ENCODE measurements around the gene DLG4.

Gene DLG4

GRCh38 chr17:7226721-7227710, 7.4 kb upstream of the DLG4 start:
- DNase-seq = no peak

GRCh38 chr17:7225711-7226331, 6.2 kb upstream of the DLG4 start:
- DNase-seq = no peak

DNA sequence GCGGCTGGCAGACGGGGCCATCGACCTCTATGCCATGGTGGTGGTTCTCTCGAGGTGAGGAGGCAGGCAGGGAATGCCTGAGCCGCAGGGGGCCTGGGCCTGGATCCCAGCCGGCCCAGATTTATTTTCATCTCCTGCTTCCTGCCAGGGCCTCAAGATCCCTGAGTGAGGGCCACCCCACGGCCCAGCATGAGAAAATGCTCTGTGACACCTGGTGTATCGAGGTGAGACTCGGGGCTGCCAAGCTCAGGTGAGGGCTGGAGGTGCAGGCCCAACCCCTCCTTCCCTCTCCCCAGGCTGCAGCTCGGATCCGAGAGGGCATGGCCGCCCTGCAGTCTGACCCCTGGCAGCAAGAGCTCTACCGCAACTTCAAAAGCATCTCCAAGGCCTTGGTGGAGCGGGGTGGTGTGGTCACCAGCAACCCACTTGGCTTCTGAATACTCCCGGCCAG, 5.0 kb upstream of the DLG4 start:
- no peak for DNase-seq

DNA sequence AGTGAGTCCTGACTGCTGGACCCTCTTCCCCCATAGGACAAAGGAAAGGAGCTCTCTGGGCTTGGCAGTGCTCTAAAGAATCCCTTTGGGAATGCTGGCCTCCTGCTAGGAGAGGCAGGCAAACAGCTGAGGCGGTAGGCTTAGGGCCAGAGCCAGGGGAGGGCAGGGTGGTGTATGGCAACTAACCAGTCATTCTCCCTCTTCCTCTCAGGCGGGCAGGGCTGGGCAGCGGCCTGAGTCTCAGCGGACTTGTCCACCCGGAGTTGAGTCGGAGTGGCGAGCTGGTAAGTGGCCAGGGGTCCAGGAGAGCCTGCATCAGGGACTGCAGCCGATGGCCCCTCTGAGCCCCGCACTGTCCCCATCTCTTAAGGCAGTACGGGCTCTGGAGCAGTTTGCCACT, 4.5 kb upstream of the DLG4 start:
- DNase-seq = no peak

GRCh38 chr17:7223375-7223774, 3.7 kb upstream of the DLG4 start:
- DNase-seq = no peak

DNA sequence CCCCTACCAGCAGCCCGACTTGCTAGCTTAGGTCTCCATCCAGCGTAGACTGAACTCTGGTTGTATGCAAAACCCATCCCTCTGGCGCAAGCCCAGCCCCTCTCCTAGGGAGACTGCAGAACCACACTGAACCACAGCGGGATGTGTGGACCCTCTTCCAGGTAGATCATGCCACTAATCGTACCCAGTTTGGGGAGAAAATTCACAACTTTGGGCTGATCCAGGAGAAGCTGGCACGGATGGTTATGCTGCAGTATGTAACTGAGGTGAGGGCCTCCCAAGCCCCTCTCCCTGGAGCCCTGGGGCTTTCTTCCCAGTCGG, 3.3 kb upstream of the DLG4 start:
- no peak for DNase-seq

DNA sequence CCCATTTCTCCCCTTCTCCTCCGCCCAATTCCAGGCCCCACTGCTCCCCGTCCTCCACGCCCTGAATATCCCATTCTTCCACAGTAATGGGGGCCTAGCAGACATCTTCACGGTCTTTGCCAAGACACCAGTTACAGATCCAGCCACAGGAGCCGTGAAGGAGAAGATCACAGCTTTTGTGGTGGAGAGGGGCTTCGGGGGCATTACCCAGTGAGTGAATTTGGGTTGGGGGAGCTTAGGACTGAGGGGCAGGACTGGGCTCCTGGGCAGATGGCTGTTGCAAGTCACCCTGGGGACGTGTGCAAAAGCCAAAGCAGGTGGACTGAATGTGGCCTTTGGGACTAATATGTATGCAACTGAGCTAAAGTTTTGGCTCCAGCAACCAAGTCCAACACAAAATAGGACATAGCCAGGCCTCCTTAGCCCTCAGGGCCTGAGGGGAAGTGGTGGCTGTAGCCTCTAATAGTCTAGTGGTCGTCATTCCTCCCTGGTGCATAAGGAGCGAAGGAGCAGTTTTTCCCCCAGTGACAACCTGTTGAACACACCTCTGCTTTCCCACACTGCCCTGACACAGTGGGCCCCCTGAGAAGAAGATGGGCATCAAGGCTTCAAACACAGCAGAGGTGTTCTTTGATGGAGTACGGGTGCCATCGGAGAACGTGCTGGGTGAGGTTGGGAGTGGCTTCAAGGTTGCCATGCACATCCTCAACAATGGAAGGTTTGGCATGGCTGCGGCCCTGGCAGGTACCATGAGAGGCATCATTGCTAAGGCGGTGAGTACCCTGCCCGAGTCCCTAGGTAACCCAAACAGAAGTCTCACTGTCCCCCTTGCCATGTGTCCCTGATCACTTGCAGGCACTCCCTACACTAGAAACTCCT, 2.7 kb upstream of the DLG4 start:
- no peak for DNase-seq

GRCh38 chr17:7221278-7222092, 1.8 kb upstream of the DLG4 start:
- DNase-seq = no peak

DNA sequence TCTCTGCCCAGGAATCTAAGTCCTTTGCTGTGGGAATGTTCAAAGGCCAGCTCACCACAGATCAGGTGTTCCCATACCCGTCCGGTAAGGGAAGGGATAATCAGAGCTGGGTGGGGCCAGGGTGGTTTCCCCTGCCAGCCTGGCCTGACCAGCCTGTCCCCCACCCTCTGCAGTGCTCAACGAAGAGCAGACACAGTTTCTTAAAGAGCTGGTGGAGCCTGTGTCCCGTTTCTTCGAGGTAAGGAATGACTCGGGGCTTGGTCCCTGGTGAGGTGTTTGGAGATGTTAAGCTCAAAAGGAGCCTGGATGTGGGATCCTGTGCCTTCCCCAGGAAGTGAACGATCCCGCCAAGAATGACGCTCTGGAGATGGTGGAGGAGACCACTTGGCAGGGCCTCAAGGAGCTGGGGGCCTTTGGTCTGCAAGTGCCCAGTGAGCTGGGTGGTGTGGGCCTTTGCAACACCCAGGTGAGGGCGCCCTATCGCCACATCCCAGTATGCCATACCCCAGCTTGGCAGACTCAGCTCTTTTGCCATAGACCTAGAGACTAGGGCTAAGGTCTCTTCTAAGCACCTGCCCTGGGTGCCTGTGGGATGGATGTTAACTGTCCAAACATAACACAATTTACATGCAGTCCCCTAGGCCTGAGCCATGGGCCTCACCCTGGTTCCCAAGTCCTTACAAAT, 1.1 kb upstream of the DLG4 start:
- no peak for DNase-seq

DNA sequence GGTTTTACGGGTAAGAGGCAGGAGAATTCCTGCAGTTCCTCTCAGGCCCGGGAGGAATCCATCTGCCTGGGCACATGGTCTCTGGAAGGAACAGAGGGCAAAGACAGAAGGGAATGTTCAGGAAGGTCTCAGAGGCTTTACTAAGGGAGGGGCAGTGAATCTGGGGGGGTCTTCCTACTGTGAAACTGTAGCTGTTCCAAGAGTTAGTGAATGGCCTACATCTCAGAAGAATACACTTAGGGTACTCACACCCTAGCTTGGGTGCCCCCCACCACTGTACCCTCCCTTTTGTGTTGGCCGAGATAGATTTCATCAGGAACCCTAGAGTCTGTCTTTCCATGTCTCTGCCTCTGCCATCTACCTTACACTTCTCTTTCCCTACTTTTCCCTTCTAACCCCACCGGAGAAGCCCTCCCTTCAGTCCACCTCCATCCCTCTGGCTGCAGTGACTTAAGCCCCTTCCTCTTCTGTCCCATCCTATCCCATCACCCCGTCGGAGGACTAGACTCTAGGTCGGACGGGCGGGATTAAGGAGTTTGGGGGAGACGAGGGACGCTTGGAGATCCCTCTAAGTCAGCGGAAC, 316 bp downstream of the DLG4 start:
- DNase-seq = no peak

DNA sequence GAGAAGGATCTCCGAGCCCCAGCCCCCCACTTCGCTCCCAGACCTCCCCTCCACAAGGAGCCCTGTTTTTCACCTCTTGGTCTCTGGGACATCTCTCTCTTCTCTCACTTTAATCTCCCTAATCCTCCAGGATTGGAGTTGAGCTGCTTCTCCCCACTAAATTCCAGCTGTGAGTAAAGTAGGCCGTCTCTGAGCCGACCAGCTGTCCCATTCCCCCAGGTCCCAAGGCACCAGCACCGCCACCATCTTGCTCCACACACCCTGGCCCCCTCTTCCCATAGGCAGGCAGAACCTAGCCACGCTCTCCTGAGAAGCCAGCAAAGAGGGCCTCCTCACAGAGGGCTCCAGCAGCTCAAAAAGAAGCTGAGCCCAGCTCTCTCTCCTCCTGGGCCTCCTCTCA, 878 bp downstream of the DLG4 start:
- no peak for DNase-seq

DNA sequence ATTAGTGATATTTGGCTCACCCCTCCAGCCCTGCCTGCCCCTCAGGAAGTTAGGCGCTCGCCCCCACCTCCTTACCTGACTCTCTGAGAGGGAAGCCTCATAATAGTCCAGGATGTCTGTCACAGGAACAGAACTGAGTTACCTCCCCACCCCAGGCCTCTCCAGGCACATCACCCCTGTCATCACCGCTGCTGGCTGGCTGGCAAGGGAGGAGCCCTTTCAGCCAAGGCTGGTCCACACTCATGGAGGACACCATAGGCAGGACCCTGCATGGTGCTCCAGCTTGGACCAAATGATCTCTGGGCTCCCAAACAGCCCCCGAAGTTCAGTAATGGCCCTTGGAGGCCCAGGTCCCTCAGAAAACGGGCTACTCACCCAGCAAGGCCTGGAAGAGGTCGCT, 1.5 kb downstream of the DLG4 start:
- no peak for DNase-seq

GRCh38 chr17:7217113-7217987, 2.3 kb downstream of the DLG4 start:
- no peak for DNase-seq

GRCh38 chr17:7216242-7217112, 3.2 kb downstream of the DLG4 start:
- no peak for DNase-seq

DNA sequence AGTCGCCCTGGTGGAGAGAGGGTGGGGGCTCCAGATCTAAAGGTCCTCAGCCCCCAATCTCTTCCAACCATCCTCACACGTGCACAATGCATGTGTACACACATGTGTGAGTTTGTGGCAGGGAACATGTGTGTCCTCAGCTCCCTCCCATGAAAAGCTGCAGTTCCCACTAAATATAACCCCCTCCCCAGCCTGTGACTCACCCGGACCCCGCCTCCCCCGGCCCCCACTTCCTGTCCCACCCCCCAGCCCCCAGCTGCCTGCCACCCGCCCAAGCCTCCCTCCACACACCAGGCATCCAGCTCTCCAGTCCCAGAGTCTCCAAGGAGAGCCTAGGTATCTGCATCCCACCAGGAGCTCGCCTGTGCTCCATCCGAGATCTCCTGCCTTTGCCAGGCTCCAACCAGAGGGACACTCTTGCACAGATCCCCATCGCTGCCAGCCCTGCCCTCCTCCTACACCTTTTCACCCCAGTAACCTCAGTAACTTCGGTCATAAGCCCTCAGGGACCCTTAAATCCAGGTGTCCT, 3.9 kb downstream of the DLG4 start:
- DNase-seq = no peak

- DNase-seq = no peak
Observed at GRCh38 chr17:7215136-7215638, 4.4 kb downstream of the DLG4 start.

GRCh38 chr17:7214300-7215135, 5.1 kb downstream of the DLG4 start:
- DNase-seq = peak; percentile 92

DNA sequence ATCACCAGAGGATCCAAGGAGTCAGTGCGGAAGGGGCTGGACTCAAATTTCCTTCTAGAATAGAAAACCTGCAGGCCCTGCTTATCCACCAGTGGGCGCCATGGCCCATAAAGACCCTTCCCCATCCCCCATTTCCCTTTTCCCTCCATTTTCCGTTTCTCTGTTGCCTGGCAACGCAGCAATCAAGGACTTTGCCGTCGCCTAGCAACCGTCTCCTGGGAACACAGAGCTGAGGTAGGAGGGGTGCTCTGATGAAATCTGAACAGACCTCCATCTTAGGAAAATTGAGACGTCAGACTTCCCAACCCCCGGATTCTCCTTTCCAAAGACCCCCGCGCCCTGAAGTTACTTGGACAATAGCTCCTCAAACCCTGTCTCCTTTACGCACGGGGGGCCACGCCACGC, 5.7 kb downstream of the DLG4 start:
- no peak for DNase-seq

Data from NK-92 treated with Interleukin-12 subunit alpha and Interleukin-12 subunit beta, amount 100 ng/mL, for 24 hours (cell line).